Activated B cell treated with CpG ODN at 0.5 μM for 24 hours (primary cell): ENCODE measurements around the gene TAF5. TPM values are rescaled to one million over a fixed set of nuclear protein-coding genes. Genes with fewer than 3 reads are reported as not detected.
"Not testable (repeated sequence)": the region's sequence is repeated elsewhere in the genome, so short reads cannot be mapped to it uniquely, and the experiment has no call there.

Experiments
- ATAC-seq: fragments of 200-7000 bp; cut with Tn5 transposase; one replicate; pipeline ENCODE4 v1.10.0; 2021; ENCODE audit warnings: low read depth, mild to moderate bottlenecking, moderate library complexity
- CTCF ChIA-PET: fragments of 350-600 bp; sonication (Branson Sonifier 250); formaldehyde crosslinking; loops from one replicate; lab custom pipeline; 2021; ENCODE audit warnings: antibody characterized with exemption; lab: Charles Lee
- POLR2A ChIA-PET: fragments of 350-600 bp; sonication (Branson Sonifier 250); formaldehyde crosslinking; loops from one replicate; lab custom pipeline; 2021; ENCODE audit warnings: antibody characterized with exemption; lab: Charles Lee
- DNase-seq: peaks from one replicate; pipeline ENCODE4 v3.0.0; 2022
- H3K27ac Mint-ChIP-seq: one replicate; pipeline ENCODE4 v1.8.0; 2020; ENCODE audit warnings: mixed read lengths
- H3K27me3 Mint-ChIP-seq: one replicate; pipeline ENCODE4 v1.8.0; 2021; ENCODE audit warnings: mixed read lengths
- H3K36me3 Mint-ChIP-seq: one replicate; pipeline ENCODE4 v1.8.0; 2021; ENCODE audit warnings: low read depth, mixed read lengths
- H3K4me1 Mint-ChIP-seq: one replicate; pipeline ENCODE4 v1.8.0; 2021; ENCODE audit warnings: mixed read lengths
- H3K4me3 Mint-ChIP-seq: one replicate; pipeline ENCODE4 v1.8.0; 2020; ENCODE audit warnings: mild to moderate bottlenecking, mixed read lengths
- H3K9me3 Mint-ChIP-seq: one replicate; pipeline ENCODE4 v1.8.0; 2020; ENCODE audit warnings: mixed read lengths
- CTCF ChIP-seq: fragments of 200-600 bp; IDR thresholded peaks from one replicate; pipeline ENCODE4 v1.8.0; 2022; ENCODE audit warnings: antibody characterized with exemption, mild to moderate bottlenecking
- intact Hi-C: fragments of 100-400 bp; cut with micrococcal nuclease; formaldehyde crosslinking; loops from one replicate; pipeline ENCODE4 v1.15.1; 2024
- total RNA-seq: library from RNA; stranded (reverse); gene quantifications from 2 replicates; pipeline ENCODE4 v1.2.3, GENCODE V29; 2022

Gene TAF5
- total RNA-seq, 1 donor from 2014 or later: 3.8 TPM

- no peak for TF ChIP-seq CTCF
- CTCF ChIA-PET: no interaction called here
- no peaks in the 10 kb centered on the region for H3K27me3 Mint-ChIP-seq
- intact Hi-C loops: no loop called here
- POLR2A ChIA-PET: no interaction called here
- no peaks in the 10 kb centered on the region for H3K4me1 Mint-ChIP-seq
- H3K36me3 Mint-ChIP-seq: peaks cover 41% of the 10 kb centered on the region
- no peak overlapping the region for H3K27ac Mint-ChIP-seq
- H3K4me3 Mint-ChIP-seq: no peak overlapping the region
- no peak for DNase-seq
- no peaks in the 10 kb centered on the region for H3K9me3 Mint-ChIP-seq
- no peak for ATAC-seq
Measured at GRCh38 chr10:103336370-103336769, 31.4 kb upstream of the TAF5 start.

- no peak for ATAC-seq
- H3K4me1 Mint-ChIP-seq: peaks cover 10% of the 10 kb centered on the region
- H3K4me3 Mint-ChIP-seq: peak overlapping the region; percentile 92
- H3K36me3 Mint-ChIP-seq: peaks cover 23% of the 10 kb centered on the region
- no peak for DNase-seq
- H3K9me3 Mint-ChIP-seq: no peaks in the 10 kb centered on the region
- TF ChIP-seq CTCF: no peak
- ChIA-PET POLR2A (interaction anchor here (0.9 to 2.5 kb wide), 3 partner anchors 17 to 45 kb away, joined by 6 to 26 read pairs (median 14); partner anchors contain the start of genes ATP5MK, PDCD11 and TAF5), CTCF (interaction anchor here (1.8 kb wide), 1 partner anchor 16 kb away, joined by 4 read pairs; no protein-coding TSS in a partner anchor)
- intact Hi-C loops: loop anchor here (5.0 kb wide), 1 partner anchor 498 kb away; the partner anchor contains the start of gene BORCS7
- peak overlapping the region; percentile 41 for H3K27ac Mint-ChIP-seq
- no peaks in the 10 kb centered on the region for H3K27me3 Mint-ChIP-seq
Measured at GRCh38 chr10:103350175-103350516, 17.6 kb upstream of the TAF5 start.

- no peak for TF ChIP-seq CTCF
- Mint-ChIP-seq H3K4me3 (peak within 1 kb of the TSS; percentile 92), H3K9me3 (no peaks in the 10 kb centered on the region), H3K27ac (peak within 1 kb of the TSS; percentile 82), H3K36me3 (peaks cover 18% of the 10 kb centered on the region), H3K4me1 (peaks cover 10% of the 10 kb centered on the region), H3K27me3 (no peaks in the 10 kb centered on the region)
- ATAC-seq (peak; percentile 86), DNase-seq (peak; percentile 78)
- POLR2A ChIA-PET: interaction anchor here (0.6 to 2.5 kb wide), 4 partner anchors 17 to 433 kb away, joined by 3 to 26 read pairs (median 10); partner anchors contain the start of genes ATP5MK, CNNM2, PDCD11 and TAF5
- intact Hi-C loops: loop anchor here (1.0 to 5.0 kb wide), 3 partner anchors 18 to 498 kb away; partner anchors contain the start of genes ATP5MK, BORCS7 and PDCD11
- CTCF ChIA-PET: interaction anchor here (1.8 kb wide), 1 partner anchor 17 kb away, joined by 4 read pairs; no protein-coding TSS in a partner anchor
Measured at GRCh38 chr10:103350517-103351260, 17.1 kb upstream of the TAF5 start, which contains the start of gene PCGF6. PCGF6 (minus strand) TSS chr10:103351140; CDS start chr10:103351066, 74 bp downstream.

- Mint-ChIP-seq H3K4me3 (no peak overlapping the region), H3K27ac (no peak overlapping the region), H3K27me3 (no peaks in the 10 kb centered on the region), H3K36me3 (peaks cover 3% of the 10 kb centered on the region), H3K4me1 (peaks cover 10% of the 10 kb centered on the region), H3K9me3 (no peaks in the 10 kb centered on the region)
- POLR2A ChIA-PET: interaction anchor here (0.7 kb wide), 1 partner anchor 14 kb away, joined by 4 read pairs; no protein-coding TSS in a partner anchor
- no peak for DNase-seq
- intact Hi-C loops: loop anchor here (5.0 kb wide), 1 partner anchor 501 kb away; the partner anchor contains the start of gene BORCS7
- CTCF ChIA-PET: no interaction called here
- no peak for ATAC-seq
- no peak for TF ChIP-seq CTCF
Measured at GRCh38 chr10:103353281-103353680, 14.5 kb upstream of the TAF5 start.

GRCh38 chr10:103354567-103354966, 13.2 kb upstream of the TAF5 start:
- H3K4me1 Mint-ChIP-seq, H3K27me3 Mint-ChIP-seq, H3K9me3 Mint-ChIP-seq, DNase-seq, CTCF ChIA-PET, H3K36me3 Mint-ChIP-seq, H3K27ac Mint-ChIP-seq, H3K4me3 Mint-ChIP-seq, POLR2A ChIA-PET, ATAC-seq: not testable (repeated sequence)
- intact Hi-C loops: loop anchor here (5.0 kb wide), 1 partner anchor 502 kb away; the partner anchor contains the start of gene BORCS7
